GM18499 (cell line): ENCODE data around the gene TIMM10B.

Experiments
- ATAC-seq: cut with Tn5 transposase; IDR thresholded peaks from one replicate; pipeline ENCODE4 v1.9.1; 2021; ENCODE audit warnings: moderate number of reproducible peaks; ENCODE audit not compliant: insufficient read depth, unreplicated experiment

The TIMM10B gene, protein sequence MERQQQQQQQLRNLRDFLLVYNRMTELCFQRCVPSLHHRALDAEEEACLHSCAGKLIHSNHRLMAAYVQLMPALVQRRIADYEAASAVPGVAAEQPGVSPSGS

DNA sequence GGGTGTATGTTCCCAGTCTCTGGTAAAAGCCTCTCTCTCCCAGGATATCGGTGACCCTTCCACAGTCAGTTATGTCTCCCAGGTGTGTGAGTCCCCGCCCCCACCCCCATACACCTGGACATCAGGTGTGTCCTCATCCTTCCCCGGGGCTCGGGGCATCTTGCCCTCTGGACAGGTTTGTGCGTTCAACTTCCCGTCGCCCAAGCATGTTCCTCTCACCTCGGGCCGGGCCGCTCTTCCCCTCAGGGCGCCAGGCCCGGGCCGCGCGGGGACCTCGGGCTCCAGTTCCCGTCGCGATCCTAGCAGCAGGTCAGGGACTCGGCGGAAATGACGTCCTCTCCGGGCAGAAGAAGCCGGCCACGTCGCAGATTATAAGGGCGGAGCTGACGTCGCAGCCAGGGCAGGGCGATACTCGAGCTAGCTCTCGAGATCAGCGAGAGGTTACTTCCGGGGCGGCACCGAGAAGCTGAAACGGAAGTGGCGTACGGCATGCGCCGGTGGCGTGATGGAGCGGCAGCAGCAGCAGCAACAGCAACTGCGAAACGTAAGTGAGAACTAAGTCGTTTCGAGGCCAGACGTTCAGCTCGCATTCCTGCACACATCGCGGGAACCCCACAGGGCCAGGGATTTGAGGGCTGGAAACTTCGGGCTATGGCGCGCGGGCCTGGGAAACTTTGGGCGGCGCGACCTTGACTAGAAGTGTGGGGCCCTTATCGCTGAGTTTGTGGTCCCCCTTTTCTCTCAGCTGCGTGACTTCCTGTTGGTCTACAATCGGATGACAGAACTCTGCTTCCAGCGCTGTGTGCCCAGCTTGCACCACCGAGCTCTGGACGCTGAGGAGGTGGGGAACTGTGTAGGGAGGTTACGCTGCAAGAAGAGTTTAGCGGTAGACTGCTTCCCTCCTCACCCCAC, at the start of gene TIMM10B, which contains the start of gene ARFIP2:
Gene TIMM10B, plus strand, starts transcription at position 490 of the 912 bp plus-strand sequence. Its CDS starts 16 bp downstream, at position 506.
Gene ARFIP2, minus strand, starts transcription at position 320 of the 912 bp plus-strand sequence. CDS start 910 bp downstream, outside the sequence.
- peak; percentile 95 for ATAC-seq

DNA sequence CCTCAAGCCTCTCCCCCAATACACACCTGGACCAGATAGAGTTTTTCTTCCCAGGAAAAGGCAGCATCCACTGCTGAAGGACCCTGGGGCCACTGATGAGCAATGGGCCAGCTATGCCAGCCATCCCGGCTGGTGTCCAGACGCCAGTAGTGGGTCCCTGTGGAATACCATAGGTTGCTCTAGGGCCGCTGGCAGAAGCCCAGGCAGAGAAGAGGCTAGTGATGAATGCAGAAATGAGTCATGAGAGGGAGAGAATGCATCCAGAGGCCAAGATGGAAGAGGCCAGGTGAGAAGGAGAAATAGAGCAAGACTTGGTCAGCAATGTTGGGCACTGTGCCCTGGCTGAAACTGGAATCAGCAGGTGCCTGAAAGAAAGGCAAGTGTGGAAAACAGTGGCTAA, 49.4 kb upstream of the TIMM10B start:
- ATAC-seq = no peak

DNA sequence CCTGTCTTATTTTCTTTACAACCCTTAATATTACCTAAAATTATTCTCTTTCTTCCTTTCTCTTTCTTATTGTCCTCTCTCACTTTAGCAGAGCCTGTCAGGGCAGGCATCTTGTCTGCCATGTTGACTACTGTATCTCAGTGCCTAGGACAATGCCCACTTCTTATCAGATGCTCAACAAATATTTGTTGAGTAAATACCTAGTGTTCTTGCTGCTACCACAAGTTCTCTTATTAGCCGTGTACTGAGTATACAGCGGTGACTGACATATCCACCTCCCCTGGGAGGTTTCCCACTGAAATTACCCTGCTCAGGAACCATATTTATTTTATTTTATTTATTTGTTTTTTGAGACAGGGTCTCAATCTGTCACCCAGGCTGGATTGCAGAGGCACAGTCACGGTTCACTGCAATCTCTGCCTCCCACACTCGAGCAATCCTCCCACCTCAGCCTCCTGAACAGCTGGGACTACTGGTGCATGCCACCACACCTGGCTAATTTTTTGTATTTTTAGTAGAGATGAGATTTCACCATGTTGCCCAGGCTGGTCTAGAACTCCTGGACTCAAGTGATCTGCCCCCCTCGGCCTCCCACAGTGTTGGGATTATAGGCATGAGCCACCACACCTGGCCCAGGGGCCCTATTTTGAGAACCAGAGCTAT, 47.2 kb upstream of the TIMM10B start:
- ATAC-seq = no peak

DNA sequence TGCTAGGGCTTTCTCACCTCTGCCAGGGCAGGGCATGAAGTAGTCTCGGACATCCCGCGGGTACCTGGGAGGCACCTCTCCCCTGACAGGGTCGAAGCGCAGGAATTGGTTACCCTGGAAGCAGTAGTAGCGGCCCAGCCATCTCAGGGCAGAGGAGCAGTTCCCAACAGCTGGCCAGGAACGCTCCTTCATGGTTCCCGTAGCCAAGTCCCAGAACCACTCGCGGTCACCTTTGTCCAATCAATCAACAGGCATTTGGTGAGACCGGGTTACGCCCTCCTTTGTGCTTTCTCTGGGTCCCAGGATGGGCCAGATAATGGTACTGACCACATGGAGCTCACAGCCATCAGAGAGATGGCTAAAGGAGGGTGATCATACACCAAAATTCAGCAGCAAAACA, 43.9 kb upstream of the TIMM10B start:
- no peak for ATAC-seq

DNA sequence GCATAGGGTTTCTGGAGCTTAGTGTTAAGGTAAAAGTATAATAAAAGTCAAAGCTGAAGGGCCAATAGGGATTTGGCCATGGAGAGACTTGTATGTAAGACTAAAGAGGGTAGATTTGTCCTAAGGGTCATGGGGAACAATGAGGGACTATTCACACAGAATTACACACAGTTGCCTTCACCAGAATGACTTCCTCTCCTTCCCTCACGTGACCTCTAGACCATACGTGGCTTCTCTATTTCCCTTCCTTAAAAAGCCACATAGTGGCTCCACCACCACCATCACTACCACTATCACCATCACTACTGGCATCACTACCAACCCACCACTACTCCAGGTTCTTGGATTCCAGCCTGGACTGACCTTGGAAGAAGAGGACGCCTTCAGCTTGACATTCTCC, 43.3 kb upstream of the TIMM10B start:
- no peak for ATAC-seq

DNA sequence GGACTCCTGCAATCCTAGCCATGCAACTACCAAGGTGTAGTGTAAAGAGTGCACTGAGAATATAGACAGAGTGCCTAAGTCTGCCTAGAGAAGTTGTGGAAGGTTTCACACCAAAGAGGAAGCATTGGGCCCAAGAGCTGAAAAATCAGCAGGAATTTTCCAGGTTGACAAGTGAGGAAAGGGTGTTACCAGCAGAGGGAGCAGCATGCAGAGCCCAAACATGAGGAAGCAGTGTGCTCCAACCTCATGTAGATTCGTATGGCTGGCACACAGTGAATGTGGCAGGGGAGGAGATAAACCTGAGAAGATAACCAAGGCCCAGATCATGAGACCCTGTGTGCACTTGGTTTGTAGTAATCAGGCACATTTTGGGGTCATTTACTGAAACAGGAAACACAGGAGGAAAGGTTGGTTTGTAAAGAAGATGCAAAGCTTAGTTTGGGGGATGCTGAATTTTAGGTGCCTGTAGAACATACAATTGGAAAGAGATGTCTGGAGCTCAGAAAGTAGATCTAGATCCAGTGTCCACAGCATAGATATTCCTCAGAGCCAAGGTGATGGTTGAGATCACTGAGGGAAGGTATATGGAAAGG, 42.2 kb upstream of the TIMM10B start:
- no peak for ATAC-seq

DNA sequence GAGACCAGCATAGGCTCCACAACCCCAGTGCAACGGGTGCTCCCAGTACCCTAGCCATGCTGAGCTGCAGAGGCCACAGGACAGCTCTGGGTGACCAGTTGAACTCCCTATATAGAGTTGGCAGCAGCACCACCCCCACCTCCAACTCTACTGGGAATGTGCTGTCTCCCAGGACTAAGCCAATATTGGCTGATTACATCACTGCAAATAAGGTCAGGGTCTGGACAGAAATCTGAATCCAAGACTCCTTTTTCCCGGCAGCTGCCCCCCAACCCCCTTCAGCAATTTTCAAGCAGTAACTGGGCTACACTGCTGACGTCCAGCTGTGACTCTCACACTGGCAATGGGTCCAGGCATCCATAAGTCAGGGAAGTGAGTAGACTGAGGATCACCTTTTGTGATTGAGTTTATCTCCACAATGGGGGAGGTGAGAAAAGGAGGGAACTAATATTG, 40.4 kb upstream of the TIMM10B start, which contains the start of gene HPX:
Gene HPX, minus strand, starts transcription at position 82 of the 453 bp plus-strand sequence. Its CDS starts 24 bp downstream, at position 58.
- ATAC-seq = no peak

DNA sequence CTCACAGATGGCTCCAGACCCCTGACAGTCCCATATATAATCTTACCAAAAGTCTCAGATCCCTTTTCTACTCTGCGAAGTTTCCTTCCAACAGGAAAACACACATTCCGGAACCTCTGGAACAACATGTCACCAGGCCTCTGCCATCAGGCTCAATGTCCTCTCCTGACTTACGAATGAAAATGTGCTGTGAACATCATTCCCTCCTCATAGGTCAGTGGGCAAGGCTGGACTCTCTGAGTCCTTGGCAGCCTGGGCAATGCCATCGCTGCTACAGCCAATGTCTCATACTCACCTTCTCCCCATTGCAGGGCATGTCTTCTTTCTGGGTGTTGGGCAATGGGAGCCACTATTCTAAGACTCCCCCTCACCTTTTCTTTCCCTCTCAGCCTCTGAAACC, 38.9 kb upstream of the TIMM10B start:
- ATAC-seq = no peak

DNA sequence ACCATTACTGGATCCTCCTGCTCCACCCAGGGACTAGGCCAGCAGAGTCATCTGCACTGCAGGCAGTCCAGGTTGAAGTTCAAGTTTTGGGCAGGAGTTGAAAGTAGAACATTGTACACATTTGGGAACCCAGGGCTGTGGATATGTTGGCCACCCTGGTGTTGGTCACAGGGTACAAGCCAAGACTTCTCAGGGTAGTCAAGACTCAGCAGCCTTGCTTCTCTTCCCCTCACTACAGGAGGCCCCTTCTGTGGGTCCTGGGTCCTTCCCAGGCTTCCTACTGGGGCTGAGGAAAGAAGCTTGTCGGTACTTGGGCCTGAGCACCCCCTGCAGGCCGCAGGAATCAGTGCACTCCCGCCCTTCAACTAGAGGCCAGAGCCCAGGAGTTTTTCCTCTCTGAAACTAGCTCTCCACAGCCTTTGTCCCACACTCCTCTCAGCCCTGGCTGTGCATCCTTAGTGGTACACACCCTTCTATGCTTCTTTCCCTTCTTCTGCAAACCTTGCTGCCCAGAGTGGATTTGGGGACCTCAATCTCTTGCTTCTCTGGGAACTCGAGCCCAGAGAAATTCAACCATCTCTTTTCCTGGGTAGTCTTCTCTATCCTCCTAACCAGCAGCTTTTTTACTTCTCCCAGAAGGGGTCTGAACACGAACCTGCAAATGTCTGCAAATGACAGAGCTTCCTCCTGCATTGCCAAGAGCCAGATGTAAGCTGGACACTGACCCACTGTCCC, 37.9 kb upstream of the TIMM10B start:
- peak; percentile 48 for ATAC-seq

DNA sequence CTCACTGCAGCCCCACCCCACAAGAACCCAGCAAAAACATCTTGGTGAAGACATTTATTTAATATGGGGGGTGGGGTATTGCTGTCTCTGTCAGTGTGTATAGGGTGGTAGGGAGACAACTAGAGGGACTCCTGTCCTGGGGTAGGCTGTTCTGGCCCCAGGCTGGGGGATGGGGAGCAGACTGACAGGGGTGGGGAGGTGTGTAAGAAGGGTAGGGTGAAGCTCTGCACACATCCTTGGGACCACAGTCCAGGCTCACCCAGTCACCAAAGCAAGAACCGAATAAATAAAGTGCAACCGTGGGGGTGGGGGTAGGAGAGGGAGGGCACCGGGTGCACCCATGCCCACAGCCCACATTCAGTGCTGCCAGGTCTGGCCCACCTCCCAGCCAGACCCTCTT, 32.7 kb upstream of the TIMM10B start:
- no peak for ATAC-seq

DNA sequence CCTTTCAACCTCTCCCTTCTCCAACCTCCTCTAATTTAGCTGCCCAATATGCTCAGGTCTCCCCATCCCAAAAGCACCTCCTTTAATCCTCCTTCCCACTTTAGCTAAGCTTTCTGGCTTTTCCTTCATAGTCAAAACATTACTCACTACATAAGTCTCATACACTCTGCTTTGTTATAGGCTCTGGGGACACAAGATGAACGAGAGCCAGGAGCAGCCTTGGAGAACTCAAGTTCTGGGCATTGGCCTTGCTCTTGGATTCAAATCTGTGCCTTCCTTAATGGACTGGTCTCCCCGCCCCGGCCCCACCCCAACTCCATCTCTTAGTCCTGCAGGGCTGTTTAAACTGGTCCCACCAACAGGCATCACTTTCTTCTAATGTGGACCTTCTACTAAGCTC, 29.1 kb upstream of the TIMM10B start:
- ATAC-seq = no peak

DNA sequence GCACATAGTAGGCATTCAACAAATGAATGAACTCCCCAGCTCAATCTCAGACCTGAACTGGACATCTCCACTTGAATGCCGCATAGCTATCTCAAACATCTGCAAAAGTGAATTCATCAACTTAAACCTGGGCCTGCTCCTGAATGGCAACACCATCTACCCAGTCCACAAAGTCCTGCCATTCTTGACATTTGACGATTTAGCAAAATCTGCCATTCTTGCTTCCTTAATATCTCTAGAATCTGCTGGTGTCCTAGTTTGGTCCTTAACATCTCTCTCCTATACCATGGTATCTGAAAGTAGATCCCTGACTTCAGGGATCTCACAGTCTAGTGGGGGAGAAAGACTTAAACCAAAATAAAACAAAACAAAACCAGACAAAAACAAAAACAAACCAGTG, 28.1 kb upstream of the TIMM10B start:
- no peak for ATAC-seq

DNA sequence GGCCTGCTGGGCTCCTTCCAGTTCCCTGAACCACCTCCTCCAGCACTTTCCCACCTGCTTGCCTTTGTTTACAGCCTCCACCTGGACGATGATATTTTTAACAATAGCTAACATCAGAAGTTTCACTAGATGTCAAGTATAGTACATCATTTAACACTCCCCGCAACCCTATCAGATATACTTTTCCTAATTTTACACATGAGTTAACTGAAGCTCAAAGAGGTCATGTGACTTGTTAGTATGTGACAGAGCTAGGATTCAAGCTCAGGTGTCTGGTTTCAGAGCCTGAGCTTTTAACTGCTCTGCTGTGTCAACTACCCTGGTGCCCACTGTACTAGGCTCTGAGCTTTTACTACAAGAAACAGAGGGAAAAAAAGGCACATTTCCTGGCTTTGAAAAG, 26.2 kb upstream of the TIMM10B start:
- ATAC-seq = no peak

DNA sequence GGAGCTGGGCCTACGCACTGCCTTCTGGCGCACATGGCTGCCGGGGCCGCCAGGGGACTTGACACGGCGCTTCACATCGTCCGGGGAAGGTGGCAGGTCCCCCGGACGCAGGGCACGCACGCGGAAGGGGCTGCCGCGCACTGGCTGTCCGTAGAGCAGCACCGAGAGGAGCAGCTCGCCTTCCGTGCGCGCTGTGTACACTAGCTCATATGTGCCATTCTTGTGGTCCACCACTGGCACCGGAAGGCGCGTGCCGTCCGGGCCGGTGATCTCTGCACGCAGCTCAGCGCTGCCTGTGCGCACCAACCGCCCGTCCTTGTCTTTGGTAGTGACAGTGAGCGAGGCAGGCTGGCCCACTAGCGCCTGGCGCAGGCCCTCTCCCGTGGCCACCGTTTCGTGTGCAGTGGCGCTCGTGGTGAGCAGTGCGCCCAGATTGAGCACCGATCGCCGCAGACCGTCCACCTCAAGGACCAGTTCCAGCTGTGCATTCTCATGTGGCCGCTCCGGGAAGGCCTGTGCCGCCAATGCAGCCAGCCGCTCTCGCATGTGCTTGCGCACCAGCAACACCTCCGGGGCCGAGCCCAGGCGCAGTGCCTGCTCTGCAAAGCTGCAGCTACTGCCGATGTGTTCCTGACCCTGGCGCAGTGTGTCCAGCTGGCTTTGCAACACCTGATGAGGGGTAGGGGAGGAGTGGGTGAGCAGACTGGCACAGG, 24.8 kb upstream of the TIMM10B start:
- no peak for ATAC-seq

DNA sequence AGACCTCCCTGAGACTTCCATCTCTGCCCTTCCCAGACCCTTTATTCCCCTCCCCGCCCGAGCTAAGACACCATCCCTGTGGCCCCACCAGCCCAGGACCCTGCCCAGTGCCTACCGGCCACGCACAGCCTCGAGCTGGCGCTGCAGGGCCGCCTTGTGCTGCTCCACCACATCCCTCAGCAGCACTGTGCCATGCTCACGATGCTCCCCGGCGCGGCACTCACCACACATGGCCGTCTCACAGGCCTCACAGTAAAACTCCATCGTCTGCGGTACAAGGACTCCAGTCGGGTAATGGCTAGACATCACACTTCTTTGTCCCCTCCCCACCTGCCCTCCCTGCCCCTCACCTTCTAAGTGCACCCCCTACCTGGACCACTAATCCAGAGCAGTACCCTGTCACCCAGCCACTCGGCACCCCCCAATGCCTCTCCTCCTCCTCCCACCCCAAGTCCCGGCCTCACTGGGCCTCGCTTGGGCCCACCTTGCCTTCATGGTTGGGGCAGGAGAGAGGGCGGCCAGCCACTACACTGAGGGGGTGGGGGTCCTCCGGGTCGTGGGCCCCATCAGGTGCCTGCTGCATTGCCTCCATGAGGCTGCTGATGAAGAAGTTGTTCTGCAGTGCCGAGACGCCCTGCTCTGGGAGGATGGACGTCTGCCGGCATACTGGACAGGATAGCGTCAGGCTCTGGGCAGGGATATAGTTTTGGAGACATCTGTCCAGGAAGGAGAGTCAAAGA, 23.6 kb upstream of the TIMM10B start:
- no peak for ATAC-seq

DNA sequence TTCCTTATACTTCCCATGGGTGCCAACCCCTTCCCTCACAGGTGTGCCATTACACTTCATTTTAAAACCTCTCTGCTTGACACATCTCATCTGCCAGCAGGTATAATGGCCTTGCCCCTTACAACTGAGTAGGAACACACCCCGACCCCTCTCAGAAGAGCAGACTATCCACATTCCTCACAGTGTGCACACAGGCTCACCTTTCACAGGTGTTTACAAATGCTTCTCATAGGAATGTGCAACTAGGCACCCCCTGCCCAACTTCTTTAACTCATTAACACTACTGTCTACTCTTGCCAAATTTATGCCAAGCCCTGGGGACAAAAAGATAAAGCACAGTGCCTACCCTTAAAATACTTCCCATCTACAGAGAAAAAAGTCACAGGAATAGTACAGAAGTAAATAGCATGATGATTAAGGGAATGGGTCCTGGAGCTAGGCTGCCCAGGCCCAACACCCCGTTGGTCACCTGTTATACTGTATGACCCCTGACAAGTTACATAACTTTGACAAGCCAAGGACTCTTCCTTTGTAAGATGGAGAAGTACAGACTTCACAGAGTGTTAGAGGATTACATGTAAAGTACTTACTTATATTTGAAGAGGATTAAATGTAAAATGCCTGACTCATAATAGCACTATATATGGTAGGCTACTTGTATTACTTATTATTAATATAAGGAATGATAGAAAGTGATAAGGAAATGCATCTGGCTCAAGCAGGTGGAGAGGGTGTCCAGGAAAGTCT, 22.8 kb upstream of the TIMM10B start:
- ATAC-seq = no peak

DNA sequence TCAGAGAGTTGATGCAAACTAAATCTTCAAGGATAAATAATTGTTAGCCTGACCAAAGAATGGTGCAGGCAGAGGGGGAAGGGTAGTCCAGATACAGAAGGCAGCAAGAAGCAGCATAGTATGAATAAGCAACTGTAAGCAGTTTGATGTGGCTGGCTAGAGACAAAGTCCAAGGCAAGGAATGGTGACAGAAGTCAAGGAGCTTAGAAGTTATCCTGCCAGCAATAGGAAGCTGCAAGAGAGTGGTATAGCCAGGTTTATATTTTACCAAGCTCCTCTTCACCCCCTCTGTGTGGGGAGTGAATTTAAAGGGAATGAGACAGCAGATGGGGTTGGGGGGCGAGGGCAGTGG, 22.2 kb upstream of the TIMM10B start:
- no peak for ATAC-seq
